GM23338 (cell line): ENCODE results near the gene DYNC2H1. TPM values are rescaled to one million over a fixed set of nuclear protein-coding genes. Genes with fewer than 3 reads are reported as not detected.

Experiments
- ATAC-seq: fragments of 200-7000 bp; cut with Tn5 transposase; 3 replicates; pipeline ENCODE4 v1.9.1; 2020
- DNase-seq: peaks from one replicate; pipeline ENCODE4 v3.0.0-alpha.2; 2015; ENCODE audit warnings: low spot score
- H2AFZ ChIP-seq: fragments of 200-600 bp; sonication (generic); 2 replicates; pipeline ENCODE4 v1.8.0; 2016; ENCODE audit warnings: antibody characterized with exemption, mild to moderate bottlenecking, moderate library complexity
- H3F3A ChIP-seq: fragments of 200-600 bp; sonication (generic); replicated peaks from 2 replicates; pipeline ENCODE4 v1.8.0; 2017; ENCODE audit warnings: antibody characterized with exemption, mixed run types, low read depth
- H3K27ac ChIP-seq: fragments of 200-600 bp; sonication (generic); 2 replicates; pipeline ENCODE4 v1.6.1; 2016; ENCODE audit warnings: low read depth
- H3K27me3 ChIP-seq: fragments of 200-600 bp; sonication (generic); 2 replicates; pipeline ENCODE4 v1.8.0; 2016; ENCODE audit warnings: mild to moderate bottlenecking, mixed run types, moderate library complexity; ENCODE audit not compliant: insufficient read depth
- H3K36me3 ChIP-seq: fragments of 200-600 bp; sonication (generic); 2 replicates; pipeline ENCODE4 v1.8.0; 2016; ENCODE audit warnings: mild to moderate bottlenecking; ENCODE audit not compliant: insufficient read depth
- H3K4me1 ChIP-seq: fragments of 200-600 bp; sonication (generic); 2 replicates; pipeline ENCODE4 v1.8.0; 2016; ENCODE audit warnings: mild to moderate bottlenecking, moderate library complexity; ENCODE audit not compliant: insufficient read depth
- H3K4me2 ChIP-seq: fragments of 200-600 bp; sonication (generic); 2 replicates; pipeline ENCODE4 v1.7.1; 2017; ENCODE audit warnings: mixed run types
- H3K4me3 ChIP-seq: fragments of 200-600 bp; sonication (generic); 2 replicates; pipeline ENCODE4 v1.6.1; 2016; ENCODE audit warnings: mixed run types
- H3K79me2 ChIP-seq: fragments of 200-600 bp; sonication (generic); replicated peaks from 2 replicates; pipeline ENCODE4 v1.8.0; 2017; ENCODE audit warnings: mild to moderate bottlenecking; ENCODE audit not compliant: insufficient read depth
- H3K9me2 ChIP-seq: fragments of 200-600 bp; sonication (generic); 2 replicates; pipeline ENCODE4 v1.8.0; 2017; ENCODE audit not compliant: insufficient read depth
- H4K20me1 ChIP-seq: fragments of 200-600 bp; sonication (generic); replicated peaks from 2 replicates; pipeline ENCODE4 v1.8.0; 2017; ENCODE audit warnings: mild to moderate bottlenecking; ENCODE audit not compliant: insufficient read depth
- H3K27ac Mint-ChIP-seq: 2 replicates; pipeline ENCODE4 v1.8.0; 2020; ENCODE audit warnings: inconsistent platforms, mild to moderate bottlenecking, moderate library complexity, mixed read lengths
- H3K27me3 Mint-ChIP-seq: 3 replicates; pipeline ENCODE4 v1.8.0; 2022; ENCODE audit warnings: low read depth, mild to moderate bottlenecking, moderate library complexity, mixed read lengths, inconsistent platforms; ENCODE audit not compliant: insufficient read depth, poor library complexity
- H3K36me3 Mint-ChIP-seq: 3 replicates; pipeline ENCODE4 v1.8.0; 2021; ENCODE audit warnings: low read depth, mild to moderate bottlenecking, inconsistent platforms, moderate library complexity, mixed read lengths
- H3K4me1 Mint-ChIP-seq: 3 replicates; pipeline ENCODE4 v1.8.0; 2020; ENCODE audit warnings: mild to moderate bottlenecking, inconsistent platforms, mixed read lengths
- H3K4me3 Mint-ChIP-seq: 3 replicates; pipeline ENCODE4 v1.8.0; 2021; ENCODE audit warnings: moderate library complexity, mild to moderate bottlenecking, inconsistent platforms, mixed read lengths
- H3K9me3 Mint-ChIP-seq: 3 replicates; pipeline ENCODE4 v1.8.0; 2020; ENCODE audit warnings: moderate library complexity, mild to moderate bottlenecking, inconsistent platforms, mixed read lengths
- CREB1 ChIP-seq: fragments of 250-450 bp; sonication (Bioruptor Pico); IDR thresholded peaks from 2 replicates; pipeline ENCODE4 v1.5.0; 2020; ENCODE audit warnings: low read depth, mild to moderate bottlenecking, moderate library complexity
- EZH2 ChIP-seq: fragments of 200-600 bp; sonication (generic); IDR thresholded peaks from one replicate; pipeline ENCODE4 v1.8.0; 2017; ENCODE audit warnings: antibody characterized with exemption, mild to moderate bottlenecking, low read depth; ENCODE audit not compliant: unreplicated experiment
- EZH2phosphoT487 ChIP-seq: fragments of 200-600 bp; sonication (generic); IDR thresholded peaks from one replicate; pipeline ENCODE4 v1.8.1; 2018; ENCODE audit warnings: antibody characterized with exemption; ENCODE audit not compliant: unreplicated experiment
- JUNB ChIP-seq: IDR thresholded peaks from one replicate; pipeline ENCODE4 v1.6.1; 2016; ENCODE audit warnings: antibody characterized with exemption; ENCODE audit not compliant: unreplicated experiment
- NANOG ChIP-seq: IDR thresholded peaks from 2 replicates; pipeline ENCODE4 v1.6.1; 2016; ENCODE audit warnings: antibody characterized with exemption, borderline replicate concordance
- STAT1 ChIP-seq: IDR thresholded peaks from one replicate; pipeline ENCODE4 v1.6.1; 2016; ENCODE audit warnings: antibody characterized with exemption; ENCODE audit not compliant: unreplicated experiment
- ZNF331 ChIP-seq: fragments of 250-450 bp; sonication (Bioruptor Pico); IDR thresholded peaks from 2 replicates; pipeline ENCODE4 v1.5.0; 2020; ENCODE audit warnings: low read depth, mild to moderate bottlenecking, moderate library complexity
- polyA plus RNA-seq: library from polyadenylated mRNA; unstranded; fragments of >200 nt; fragmentation: Nextera tagmentation; extraction: Ambion mirVana; gene quantifications from 2 replicates; pipeline ENCODE4 v1.2.1, GENCODE V29; 2016
- total RNA-seq: library from RNA; depleted of rRNA; stranded (reverse); fragments of >200 nt; shearing (Covaris generic); gene quantifications from 2 replicates; pipeline ENCODE4 v1.2.3, GENCODE V29; 2014
- TF ChIP-seq, protein P1 (sequence below): IDR thresholded peaks from 2 replicates; pipeline ENCODE4 v1.6.1; 2016; ENCODE audit warnings: antibody characterized with exemption
- TF ChIP-seq, protein P2 (sequence below), 2 experiments: fragments of 200-600 bp in 1 of 2; sonication (generic) in 1 of 2; conservative IDR thresholded peaks; 2 replicates each; pipeline versions ENCODE4 v1.5.1 to v1.6.1; 2016 to 2017; ENCODE audit warnings: antibody characterized with exemption in 2 of 2, low read depth in 2 of 2, mild to moderate bottlenecking in 2 of 2, moderate library complexity in 1 of 2
- TF ChIP-seq, protein P3 (sequence below): IDR thresholded peaks from one replicate; pipeline ENCODE4 v1.6.1; 2018; ENCODE audit warnings: antibody characterized with exemption; ENCODE audit not compliant: unreplicated experiment

DYNC2H1 gene
- total and polyA plus RNA-seq, 2 experiments from 2014 or later, result 19.3 to 22.5 TPM

DNA sequence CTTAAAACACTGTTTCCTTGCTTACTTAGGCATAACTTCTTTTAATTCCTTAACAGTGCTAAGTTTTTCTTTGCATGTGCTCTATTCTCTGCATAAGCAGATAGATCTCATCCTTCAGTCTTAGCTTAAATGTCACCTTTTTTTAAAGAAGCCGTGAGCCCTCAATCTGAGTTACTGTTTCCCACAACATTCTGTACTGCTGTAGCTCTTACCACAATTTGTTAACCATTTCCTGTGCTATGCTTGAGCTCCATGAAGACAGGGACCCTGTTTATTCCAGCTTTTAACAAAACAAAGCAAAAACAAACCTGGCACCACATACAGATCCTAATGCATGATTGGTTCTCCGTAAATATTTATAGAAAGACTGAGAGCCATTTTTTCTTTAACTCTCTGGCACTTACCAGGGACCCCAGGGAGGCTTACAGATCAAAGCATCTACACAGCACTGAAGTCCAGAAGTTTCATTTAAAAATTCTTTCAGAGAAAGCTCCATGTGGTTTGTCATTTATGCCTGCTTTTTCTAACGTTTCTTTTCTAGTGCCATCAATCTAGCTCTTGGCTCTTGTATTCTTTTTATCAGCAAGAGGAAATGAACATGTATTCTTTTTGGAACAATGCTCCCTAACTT is 74.9 kb downstream of the DYNC2H1 start:
- H3K79me2 ChIP-seq, result no peaks in the 10 kb centered on the region
- Mint-ChIP-seq H3K9me3 (no peaks in the 10 kb centered on the region), H3K4me1 (peaks cover 8% of the 10 kb centered on the region), H3K4me3 (no peak overlapping the region), H3K27ac (0 out of 2 replicates have a peak overlapping the region, but pooled peaks have one; percentile 9), H3K36me3 (no peaks in the 10 kb centered on the region), H3K27me3 (no peaks in the 10 kb centered on the region)
- H3K9me2 ChIP-seq, result no peaks in the 10 kb centered on the region
- H3K27ac ChIP-seq, result no peak overlapping the region
- H3K4me1 ChIP-seq, result peaks cover 12% of the 10 kb centered on the region
- peak; percentile 10 for DNase-seq
- no peaks in the 10 kb centered on the region for H3K27me3 ChIP-seq
- peak overlapping the region; percentile 57; the same call in 1 of the 2 replicates for H3K4me2 ChIP-seq
- H3K36me3 ChIP-seq, result no peaks in the 10 kb centered on the region
- TF ChIP-seq CREB1 (CRISPR knock-in tag), result no peak
- no peak for TF ChIP-seq JUNB
- no peak for TF ChIP-seq EZH2
- TF ChIP-seq, protein P1, sequence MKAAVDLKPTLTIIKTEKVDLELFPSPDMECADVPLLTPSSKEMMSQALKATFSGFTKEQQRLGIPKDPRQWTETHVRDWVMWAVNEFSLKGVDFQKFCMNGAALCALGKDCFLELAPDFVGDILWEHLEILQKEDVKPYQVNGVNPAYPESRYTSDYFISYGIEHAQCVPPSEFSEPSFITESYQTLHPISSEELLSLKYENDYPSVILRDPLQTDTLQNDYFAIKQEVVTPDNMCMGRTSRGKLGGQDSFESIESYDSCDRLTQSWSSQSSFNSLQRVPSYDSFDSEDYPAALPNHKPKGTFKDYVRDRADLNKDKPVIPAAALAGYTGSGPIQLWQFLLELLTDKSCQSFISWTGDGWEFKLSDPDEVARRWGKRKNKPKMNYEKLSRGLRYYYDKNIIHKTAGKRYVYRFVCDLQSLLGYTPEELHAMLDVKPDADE, result no peak
- no peak for TF ChIP-seq EZH2phosphoT487
- no peak for TF ChIP-seq STAT1
- TF ChIP-seq, protein P2, sequence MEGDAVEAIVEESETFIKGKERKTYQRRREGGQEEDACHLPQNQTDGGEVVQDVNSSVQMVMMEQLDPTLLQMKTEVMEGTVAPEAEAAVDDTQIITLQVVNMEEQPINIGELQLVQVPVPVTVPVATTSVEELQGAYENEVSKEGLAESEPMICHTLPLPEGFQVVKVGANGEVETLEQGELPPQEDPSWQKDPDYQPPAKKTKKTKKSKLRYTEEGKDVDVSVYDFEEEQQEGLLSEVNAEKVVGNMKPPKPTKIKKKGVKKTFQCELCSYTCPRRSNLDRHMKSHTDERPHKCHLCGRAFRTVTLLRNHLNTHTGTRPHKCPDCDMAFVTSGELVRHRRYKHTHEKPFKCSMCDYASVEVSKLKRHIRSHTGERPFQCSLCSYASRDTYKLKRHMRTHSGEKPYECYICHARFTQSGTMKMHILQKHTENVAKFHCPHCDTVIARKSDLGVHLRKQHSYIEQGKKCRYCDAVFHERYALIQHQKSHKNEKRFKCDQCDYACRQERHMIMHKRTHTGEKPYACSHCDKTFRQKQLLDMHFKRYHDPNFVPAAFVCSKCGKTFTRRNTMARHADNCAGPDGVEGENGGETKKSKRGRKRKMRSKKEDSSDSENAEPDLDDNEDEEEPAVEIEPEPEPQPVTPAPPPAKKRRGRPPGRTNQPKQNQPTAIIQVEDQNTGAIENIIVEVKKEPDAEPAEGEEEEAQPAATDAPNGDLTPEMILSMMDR (conservative IDR thresholded peaks at IDR 0.05; ENCODE audit: low read depth in 2 of 2), result no peak
- TF ChIP-seq ZNF331 (CRISPR knock-in tag), result no peak
- TF ChIP-seq NANOG, result no peak
- TF ChIP-seq, protein P3, sequence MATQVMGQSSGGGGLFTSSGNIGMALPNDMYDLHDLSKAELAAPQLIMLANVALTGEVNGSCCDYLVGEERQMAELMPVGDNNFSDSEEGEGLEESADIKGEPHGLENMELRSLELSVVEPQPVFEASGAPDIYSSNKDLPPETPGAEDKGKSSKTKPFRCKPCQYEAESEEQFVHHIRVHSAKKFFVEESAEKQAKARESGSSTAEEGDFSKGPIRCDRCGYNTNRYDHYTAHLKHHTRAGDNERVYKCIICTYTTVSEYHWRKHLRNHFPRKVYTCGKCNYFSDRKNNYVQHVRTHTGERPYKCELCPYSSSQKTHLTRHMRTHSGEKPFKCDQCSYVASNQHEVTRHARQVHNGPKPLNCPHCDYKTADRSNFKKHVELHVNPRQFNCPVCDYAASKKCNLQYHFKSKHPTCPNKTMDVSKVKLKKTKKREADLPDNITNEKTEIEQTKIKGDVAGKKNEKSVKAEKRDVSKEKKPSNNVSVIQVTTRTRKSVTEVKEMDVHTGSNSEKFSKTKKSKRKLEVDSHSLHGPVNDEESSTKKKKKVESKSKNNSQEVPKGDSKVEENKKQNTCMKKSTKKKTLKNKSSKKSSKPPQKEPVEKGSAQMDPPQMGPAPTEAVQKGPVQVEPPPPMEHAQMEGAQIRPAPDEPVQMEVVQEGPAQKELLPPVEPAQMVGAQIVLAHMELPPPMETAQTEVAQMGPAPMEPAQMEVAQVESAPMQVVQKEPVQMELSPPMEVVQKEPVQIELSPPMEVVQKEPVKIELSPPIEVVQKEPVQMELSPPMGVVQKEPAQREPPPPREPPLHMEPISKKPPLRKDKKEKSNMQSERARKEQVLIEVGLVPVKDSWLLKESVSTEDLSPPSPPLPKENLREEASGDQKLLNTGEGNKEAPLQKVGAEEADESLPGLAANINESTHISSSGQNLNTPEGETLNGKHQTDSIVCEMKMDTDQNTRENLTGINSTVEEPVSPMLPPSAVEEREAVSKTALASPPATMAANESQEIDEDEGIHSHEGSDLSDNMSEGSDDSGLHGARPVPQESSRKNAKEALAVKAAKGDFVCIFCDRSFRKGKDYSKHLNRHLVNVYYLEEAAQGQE, result no peak
- H2AFZ ChIP-seq, result no peak overlapping the region
- H3F3A ChIP-seq, result no peaks in the 10 kb centered on the region
- no peaks in the 10 kb centered on the region for H4K20me1 ChIP-seq
- no peak for ATAC-seq
- no peak overlapping the region for H3K4me3 ChIP-seq
